ENCODE results near the gene TNFRSF8. TPM values are rescaled to one million over a fixed set of nuclear protein-coding genes. Genes with fewer than 3 reads are reported as not detected.

Gene TNFRSF8
- total and polyA plus RNA-seq, 9 donors: 0.17 to 10.9 (median 0.45) TPM

- Histone ChIP-seq H3K4me1 (ENCODE audit: insufficient read depth) (peaks cover 12% of the 10 kb centered on the region), H3K4me3 (no peak overlapping the region), H3K27me3 (no peaks in the 10 kb centered on the region), H3K36me3 (no peaks in the 10 kb centered on the region), H3K9me3 (no peaks in the 10 kb centered on the region), H3K27ac (no peak overlapping the region)
- TF ChIP-seq POLR2A (IDR thresholded peaks at IDR 0.05) (no peak), EP300 (IDR thresholded peaks at IDR 0.05) (no peak), CTCF (IDR thresholded peaks at IDR 0.05) (no peak)
- 74 to 94% (median 90%) methylated on average over 3 of the region's 3 CpGs for WGBS, 3 donors
- intact Hi-C loops (cut with DNase I): loop anchor here in 1 of 4 donors (10.0 kb wide), 1 partner anchor 59 kb away; no protein-coding TSS in a partner anchor
- DNase-seq: no peak
These were observed 46.9 kb upstream of the TNFRSF8 start for GRCh38 chr1:12016182-12016581.

- no peaks in the 10 kb centered on the region for H3K36me3 ChIP-seq
- H3K4me1 ChIP-seq (ENCODE audit: insufficient read depth): peaks cover 12% of the 10 kb centered on the region
- intact Hi-C loops (cut with DNase I): loop anchor here in 1 of 4 donors (10.0 kb wide), 1 partner anchor 55 kb away; no protein-coding TSS in a partner anchor
- H3K27ac ChIP-seq: peak overlapping the region; percentile 55 to 81
- H3K4me3 ChIP-seq: peak overlapping the region; percentile 92
- peak in 2 of 5 donors; percentile 44 to 51 for DNase-seq
- 6 to 9% (median 7%) methylated on average over 11 to 12 of the region's 12 CpGs for WGBS, 3 donors
- TF ChIP-seq EP300 (IDR thresholded peaks at IDR 0.05): no peak
- TF ChIP-seq CTCF (IDR thresholded peaks at IDR 0.05): no peak
- TF ChIP-seq POLR2A (IDR thresholded peaks at IDR 0.05): no peak
- no peaks in the 10 kb centered on the region for H3K27me3 ChIP-seq
- H3K9me3 ChIP-seq: no peaks in the 10 kb centered on the region
These were observed 43.1 kb upstream of the TNFRSF8 start for GRCh38 chr1:12019858-12020509.

GRCh38 chr1:12021616-12022015, 41.5 kb upstream of the TNFRSF8 start:
- H3K36me3 ChIP-seq: no peaks in the 10 kb centered on the region
- no peaks in the 10 kb centered on the region for H3K9me3 ChIP-seq
- H3K27me3 ChIP-seq: no peaks in the 10 kb centered on the region
- H3K4me1 ChIP-seq (ENCODE audit: insufficient read depth): peaks cover 12% of the 10 kb centered on the region
- 89 to 93% (median 91%) methylated on average over 9 of the region's 9 CpGs for WGBS, 3 donors
- no peak overlapping the region for H3K27ac ChIP-seq
- TF ChIP-seq POLR2A (IDR thresholded peaks at IDR 0.05) (no peak), EP300 (IDR thresholded peaks at IDR 0.05) (no peak), CTCF (IDR thresholded peaks at IDR 0.05) (no peak)
- intact Hi-C loops (cut with DNase I): no loop called here
- no peak overlapping the region for H3K4me3 ChIP-seq
- DNase-seq: no peak

GRCh38 chr1:12022036-12022435, 41.1 kb upstream of the TNFRSF8 start:
- Histone ChIP-seq H3K27ac (no peak overlapping the region), H3K27me3 (no peaks in the 10 kb centered on the region), H3K9me3 (no peaks in the 10 kb centered on the region), H3K4me3 (no peak overlapping the region), H3K4me1 (ENCODE audit: insufficient read depth) (peaks cover 12% of the 10 kb centered on the region), H3K36me3 (no peaks in the 10 kb centered on the region)
- intact Hi-C loops (cut with DNase I): no loop called here
- no peak for DNase-seq
- WGBS, 3 donors: 80 to 92% (median 88%) methylated on average over 10 to 14 of the region's 14 CpGs
- TF ChIP-seq POLR2A (IDR thresholded peaks at IDR 0.05) (no peak), EP300 (IDR thresholded peaks at IDR 0.05) (no peak)

GRCh38 chr1:12026586-12026985, 36.5 kb upstream of the TNFRSF8 start:
- H3K4me1 ChIP-seq (ENCODE audit: insufficient read depth): peaks cover 3% of the 10 kb centered on the region
- H3K9me3 ChIP-seq: no peaks in the 10 kb centered on the region
- no peaks in the 10 kb centered on the region for H3K27me3 ChIP-seq
- TF ChIP-seq CTCF (IDR thresholded peaks at IDR 0.05) (no peak), EP300 (IDR thresholded peaks at IDR 0.05) (no peak), POLR2A (IDR thresholded peaks at IDR 0.05) (no peak)
- H3K4me3 ChIP-seq: no peak overlapping the region
- H3K36me3 ChIP-seq: no peaks in the 10 kb centered on the region
- intact Hi-C loops (cut with DNase I): no loop called here
- no peak overlapping the region for H3K27ac ChIP-seq
- DNase-seq: no peak
- WGBS, 3 donors: 75 to 83% (median 81%) methylated on average over 10 of the region's 10 CpGs
